Panc1 (cell line): ENCODE data around the gene ATP8B1.

ENCODE experiments used
- POLR2AphosphoS5 ChIP-seq: IDR thresholded peaks from 2 replicates; pipeline ENCODE4 v1.6.1; 2012; ENCODE audit warnings: mild to moderate bottlenecking, low read depth, low read length, moderate library complexity
- TF ChIP-seq, protein P1 (sequence below): fragments of 450-650 bp; IDR thresholded peaks from 2 replicates; pipeline ENCODE4 v1.5.1; 2017; ENCODE audit warnings: mild to moderate bottlenecking
- TF ChIP-seq, protein P2 (sequence below), 2 experiments: IDR thresholded peaks; 2 replicates each; pipeline ENCODE4 v1.6.1; 2011 to 2012; ENCODE audit warnings: low read depth in 2 of 2, control low read depth in 1 of 2, low read length in 1 of 2, mild to moderate bottlenecking in 1 of 2, moderate library complexity in 1 of 2; ENCODE audit not compliant: insufficient read depth in 1 of 2

DNA sequence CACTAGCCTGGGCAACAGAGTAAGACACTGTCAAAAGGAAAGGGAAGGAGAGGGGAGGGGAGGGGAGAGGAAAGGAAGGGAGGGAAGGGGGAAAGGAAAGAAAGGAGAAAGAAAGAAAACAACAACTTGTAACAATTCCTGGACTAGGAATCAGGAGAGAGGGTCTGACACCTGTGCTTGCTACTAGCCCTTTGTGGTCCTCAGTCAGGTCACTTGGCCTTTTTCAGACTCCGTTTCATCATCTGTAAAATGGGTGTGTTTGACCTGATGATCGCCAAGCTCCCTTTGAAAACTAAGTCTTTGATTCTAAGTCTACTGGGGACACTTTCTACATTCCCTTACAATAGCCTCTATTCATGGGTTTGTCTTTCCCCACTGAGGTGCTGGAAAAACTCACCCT, 11.4 kb upstream of the ATP8B1 start:
- no peak for TF ChIP-seq POLR2AphosphoS5
- TF ChIP-seq, protein P1, sequence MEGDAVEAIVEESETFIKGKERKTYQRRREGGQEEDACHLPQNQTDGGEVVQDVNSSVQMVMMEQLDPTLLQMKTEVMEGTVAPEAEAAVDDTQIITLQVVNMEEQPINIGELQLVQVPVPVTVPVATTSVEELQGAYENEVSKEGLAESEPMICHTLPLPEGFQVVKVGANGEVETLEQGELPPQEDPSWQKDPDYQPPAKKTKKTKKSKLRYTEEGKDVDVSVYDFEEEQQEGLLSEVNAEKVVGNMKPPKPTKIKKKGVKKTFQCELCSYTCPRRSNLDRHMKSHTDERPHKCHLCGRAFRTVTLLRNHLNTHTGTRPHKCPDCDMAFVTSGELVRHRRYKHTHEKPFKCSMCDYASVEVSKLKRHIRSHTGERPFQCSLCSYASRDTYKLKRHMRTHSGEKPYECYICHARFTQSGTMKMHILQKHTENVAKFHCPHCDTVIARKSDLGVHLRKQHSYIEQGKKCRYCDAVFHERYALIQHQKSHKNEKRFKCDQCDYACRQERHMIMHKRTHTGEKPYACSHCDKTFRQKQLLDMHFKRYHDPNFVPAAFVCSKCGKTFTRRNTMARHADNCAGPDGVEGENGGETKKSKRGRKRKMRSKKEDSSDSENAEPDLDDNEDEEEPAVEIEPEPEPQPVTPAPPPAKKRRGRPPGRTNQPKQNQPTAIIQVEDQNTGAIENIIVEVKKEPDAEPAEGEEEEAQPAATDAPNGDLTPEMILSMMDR, result no peak
- TF ChIP-seq, protein P2, sequence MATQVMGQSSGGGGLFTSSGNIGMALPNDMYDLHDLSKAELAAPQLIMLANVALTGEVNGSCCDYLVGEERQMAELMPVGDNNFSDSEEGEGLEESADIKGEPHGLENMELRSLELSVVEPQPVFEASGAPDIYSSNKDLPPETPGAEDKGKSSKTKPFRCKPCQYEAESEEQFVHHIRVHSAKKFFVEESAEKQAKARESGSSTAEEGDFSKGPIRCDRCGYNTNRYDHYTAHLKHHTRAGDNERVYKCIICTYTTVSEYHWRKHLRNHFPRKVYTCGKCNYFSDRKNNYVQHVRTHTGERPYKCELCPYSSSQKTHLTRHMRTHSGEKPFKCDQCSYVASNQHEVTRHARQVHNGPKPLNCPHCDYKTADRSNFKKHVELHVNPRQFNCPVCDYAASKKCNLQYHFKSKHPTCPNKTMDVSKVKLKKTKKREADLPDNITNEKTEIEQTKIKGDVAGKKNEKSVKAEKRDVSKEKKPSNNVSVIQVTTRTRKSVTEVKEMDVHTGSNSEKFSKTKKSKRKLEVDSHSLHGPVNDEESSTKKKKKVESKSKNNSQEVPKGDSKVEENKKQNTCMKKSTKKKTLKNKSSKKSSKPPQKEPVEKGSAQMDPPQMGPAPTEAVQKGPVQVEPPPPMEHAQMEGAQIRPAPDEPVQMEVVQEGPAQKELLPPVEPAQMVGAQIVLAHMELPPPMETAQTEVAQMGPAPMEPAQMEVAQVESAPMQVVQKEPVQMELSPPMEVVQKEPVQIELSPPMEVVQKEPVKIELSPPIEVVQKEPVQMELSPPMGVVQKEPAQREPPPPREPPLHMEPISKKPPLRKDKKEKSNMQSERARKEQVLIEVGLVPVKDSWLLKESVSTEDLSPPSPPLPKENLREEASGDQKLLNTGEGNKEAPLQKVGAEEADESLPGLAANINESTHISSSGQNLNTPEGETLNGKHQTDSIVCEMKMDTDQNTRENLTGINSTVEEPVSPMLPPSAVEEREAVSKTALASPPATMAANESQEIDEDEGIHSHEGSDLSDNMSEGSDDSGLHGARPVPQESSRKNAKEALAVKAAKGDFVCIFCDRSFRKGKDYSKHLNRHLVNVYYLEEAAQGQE (IDR thresholded peaks at IDR 0.05; ENCODE audit: insufficient read depth in 1 of 2, low read depth in 2 of 2, low read length in 1 of 2), result no peak
